ENCODE data around the gene CCDC85C. TPM values are rescaled to one million over a fixed set of nuclear protein-coding genes. Genes with fewer than 3 reads are reported as not detected.

CCDC85C gene
- total RNA-seq, 1 donor from 2014 or later: 41.0 TPM

DNA sequence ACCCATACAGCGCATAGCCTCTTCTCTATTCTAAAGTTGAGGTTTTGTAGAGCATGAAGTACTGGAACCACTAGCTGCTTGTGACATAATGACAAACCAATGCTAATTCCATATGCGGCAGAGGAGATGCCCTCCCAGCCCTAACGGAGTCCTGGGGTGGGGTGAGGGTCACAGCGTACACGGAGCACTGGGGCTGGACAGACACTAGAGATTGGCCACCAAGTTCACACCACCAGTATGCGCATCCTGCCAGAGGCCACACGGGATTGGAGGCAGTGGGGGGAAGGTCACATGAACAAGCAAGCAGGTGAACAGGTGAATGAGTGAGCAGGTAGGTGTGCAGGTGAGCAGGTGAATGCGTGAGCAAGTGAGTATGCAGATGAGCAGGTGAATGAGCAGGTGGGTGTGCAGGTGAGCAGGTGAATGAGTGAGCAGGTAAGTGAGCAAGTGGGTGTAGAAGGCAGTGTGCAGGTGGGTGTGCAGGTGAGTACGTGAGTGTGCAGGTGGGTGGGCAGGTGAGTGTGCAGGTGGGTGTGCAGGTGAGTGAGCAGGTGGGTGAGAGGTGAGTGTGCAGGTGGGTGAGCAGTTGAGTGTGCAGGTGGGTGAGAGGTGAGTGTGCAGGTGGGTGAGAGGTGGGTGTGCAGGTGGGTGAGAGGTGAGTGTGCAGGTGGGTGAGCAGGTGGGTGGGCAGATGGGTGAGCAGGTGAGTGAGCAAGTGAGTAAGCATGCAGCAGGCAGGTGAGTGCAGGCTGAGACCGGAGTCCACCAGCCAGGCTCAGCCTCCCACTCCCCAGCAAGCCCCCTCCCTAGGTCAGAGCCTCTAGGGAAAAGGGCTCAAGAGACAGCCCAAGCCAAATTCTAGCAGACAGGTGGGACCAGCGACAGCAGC is 52.7 kb downstream of the CCDC85C start:
- Histone ChIP-seq H3K27me3 (ENCODE audit: low read depth) (no peaks in the 10 kb centered on the region), H3K4me3 (no peak overlapping the region), H3K36me3 (no peaks in the 10 kb centered on the region), H3K27ac (replicated peaks) (peak overlapping the region; percentile 90), H3K4me1 (peaks cover 71% of the 10 kb centered on the region), H3K9me3 (replicated peaks) (no peaks in the 10 kb centered on the region)
- intact Hi-C loops (cut with micrococcal nuclease): no loop called here
- no peak for DNase-seq
- TF ChIP-seq, protein P1, sequence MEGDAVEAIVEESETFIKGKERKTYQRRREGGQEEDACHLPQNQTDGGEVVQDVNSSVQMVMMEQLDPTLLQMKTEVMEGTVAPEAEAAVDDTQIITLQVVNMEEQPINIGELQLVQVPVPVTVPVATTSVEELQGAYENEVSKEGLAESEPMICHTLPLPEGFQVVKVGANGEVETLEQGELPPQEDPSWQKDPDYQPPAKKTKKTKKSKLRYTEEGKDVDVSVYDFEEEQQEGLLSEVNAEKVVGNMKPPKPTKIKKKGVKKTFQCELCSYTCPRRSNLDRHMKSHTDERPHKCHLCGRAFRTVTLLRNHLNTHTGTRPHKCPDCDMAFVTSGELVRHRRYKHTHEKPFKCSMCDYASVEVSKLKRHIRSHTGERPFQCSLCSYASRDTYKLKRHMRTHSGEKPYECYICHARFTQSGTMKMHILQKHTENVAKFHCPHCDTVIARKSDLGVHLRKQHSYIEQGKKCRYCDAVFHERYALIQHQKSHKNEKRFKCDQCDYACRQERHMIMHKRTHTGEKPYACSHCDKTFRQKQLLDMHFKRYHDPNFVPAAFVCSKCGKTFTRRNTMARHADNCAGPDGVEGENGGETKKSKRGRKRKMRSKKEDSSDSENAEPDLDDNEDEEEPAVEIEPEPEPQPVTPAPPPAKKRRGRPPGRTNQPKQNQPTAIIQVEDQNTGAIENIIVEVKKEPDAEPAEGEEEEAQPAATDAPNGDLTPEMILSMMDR (IDR thresholded peaks at IDR 0.05; ENCODE audit: borderline replicate concordance): no peak

DNA sequence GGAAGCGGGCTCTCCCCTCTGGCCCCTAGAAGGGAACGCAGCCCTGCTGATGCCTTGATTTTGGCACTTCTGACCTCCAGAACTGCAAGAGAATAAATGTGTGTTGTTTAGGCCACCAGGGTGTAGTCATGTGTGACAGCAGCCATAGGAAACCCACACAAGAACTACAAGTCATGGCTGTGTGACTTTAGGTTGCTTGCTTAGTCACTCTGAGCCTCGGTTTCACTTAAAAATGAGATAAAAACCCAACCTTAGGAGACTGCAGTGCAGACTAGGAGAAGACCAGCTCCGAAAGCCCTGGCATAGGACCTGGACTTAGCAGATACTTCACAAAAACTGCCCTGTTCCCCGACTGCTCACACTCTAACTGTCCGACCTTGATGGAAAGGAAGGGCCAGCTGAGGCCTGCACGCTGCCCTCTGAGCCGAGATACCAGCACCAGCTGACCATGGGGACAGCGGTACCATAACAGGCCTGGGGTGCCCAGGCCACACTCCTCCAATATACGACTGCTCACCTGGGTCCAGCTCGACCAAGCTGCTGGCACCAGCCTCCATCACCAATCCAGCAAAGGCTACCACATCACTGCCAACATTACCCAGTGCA is 53.5 kb downstream of the CCDC85C start:
- Histone ChIP-seq H3K9me3 (replicated peaks) (no peaks in the 10 kb centered on the region), H3K27ac (replicated peaks) (no peak overlapping the region), H3K4me1 (peaks cover 73% of the 10 kb centered on the region), H3K4me3 (no peak overlapping the region), H3K36me3 (no peaks in the 10 kb centered on the region), H3K27me3 (ENCODE audit: low read depth) (no peaks in the 10 kb centered on the region)
- intact Hi-C loops (cut with micrococcal nuclease): no loop called here
- TF ChIP-seq, protein P1 (IDR thresholded peaks at IDR 0.05; ENCODE audit: borderline replicate concordance): no peak
- DNase-seq: no peak

DNA sequence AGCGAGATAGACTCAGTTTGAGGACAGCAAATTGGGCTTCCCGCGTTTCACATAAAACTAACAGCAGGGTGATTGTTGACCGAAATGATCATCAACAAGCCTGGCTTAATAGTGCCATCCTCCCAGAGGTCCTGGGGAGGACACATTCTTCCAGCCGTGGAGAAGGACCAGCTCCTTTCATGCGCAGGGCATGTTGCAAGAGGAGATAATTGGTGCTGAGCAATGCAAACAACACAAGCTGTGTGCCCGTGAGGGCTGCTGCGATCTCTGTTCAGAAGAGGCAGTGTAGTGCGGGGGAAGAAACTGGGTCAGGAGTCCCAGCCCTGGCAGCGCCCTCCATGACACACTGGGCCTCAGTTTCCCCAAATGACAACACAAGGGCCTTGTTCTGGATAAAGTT is 54.3 kb downstream of the CCDC85C start:
- intact Hi-C loops (cut with micrococcal nuclease): no loop called here
- Histone ChIP-seq H3K36me3 (no peaks in the 10 kb centered on the region), H3K4me1 (peaks cover 73% of the 10 kb centered on the region), H3K4me3 (no peak overlapping the region), H3K27ac (replicated peaks) (no peak overlapping the region), H3K27me3 (ENCODE audit: low read depth) (no peaks in the 10 kb centered on the region), H3K9me3 (replicated peaks) (no peaks in the 10 kb centered on the region)
- no peak for DNase-seq
- TF ChIP-seq, protein P1 (IDR thresholded peaks at IDR 0.05; ENCODE audit: borderline replicate concordance): no peak

DNA sequence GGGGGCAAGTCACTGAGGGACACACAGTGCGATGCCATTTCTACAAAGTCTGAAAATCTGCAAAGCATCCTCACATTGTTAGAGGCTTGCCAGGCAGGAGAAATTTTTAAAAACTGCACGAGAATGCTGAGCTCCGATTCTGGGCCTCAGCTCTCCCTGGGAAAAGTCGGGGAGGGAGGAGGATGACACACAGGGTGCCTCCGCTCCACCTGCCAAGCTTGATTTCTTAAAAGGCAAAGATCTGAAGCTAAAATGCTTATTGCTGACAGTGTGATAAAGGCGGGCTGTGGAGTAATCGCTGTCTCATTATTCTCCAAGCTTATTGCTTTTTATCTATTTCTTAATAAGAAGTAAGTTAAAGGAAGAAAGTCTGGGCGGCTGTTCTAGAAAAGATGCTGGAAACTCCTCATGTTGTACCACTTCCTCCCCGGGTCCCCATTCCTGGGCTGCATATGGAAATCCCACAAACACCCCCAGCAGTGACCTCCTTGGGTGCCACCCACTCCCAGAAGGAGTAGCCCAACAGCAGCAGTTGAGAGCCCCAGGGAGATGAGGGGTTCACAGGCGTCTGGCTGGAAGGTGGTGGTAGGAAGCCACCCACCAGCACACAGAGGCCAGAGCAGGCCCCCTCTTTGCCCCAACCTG is 55.0 kb downstream of the CCDC85C start:
- H3K4me3 ChIP-seq: no peak overlapping the region
- TF ChIP-seq, protein P1 (IDR thresholded peaks at IDR 0.05; ENCODE audit: borderline replicate concordance): no peak
- intact Hi-C loops (cut with micrococcal nuclease): no loop called here
- no peaks in the 10 kb centered on the region for H3K9me3 ChIP-seq (replicated peaks)
- H3K36me3 ChIP-seq: no peaks in the 10 kb centered on the region
- peaks cover 70% of the 10 kb centered on the region for H3K4me1 ChIP-seq
- no peak for DNase-seq
- H3K27ac ChIP-seq (replicated peaks): peak overlapping the region; percentile 30
- H3K27me3 ChIP-seq (ENCODE audit: low read depth): no peaks in the 10 kb centered on the region

DNA sequence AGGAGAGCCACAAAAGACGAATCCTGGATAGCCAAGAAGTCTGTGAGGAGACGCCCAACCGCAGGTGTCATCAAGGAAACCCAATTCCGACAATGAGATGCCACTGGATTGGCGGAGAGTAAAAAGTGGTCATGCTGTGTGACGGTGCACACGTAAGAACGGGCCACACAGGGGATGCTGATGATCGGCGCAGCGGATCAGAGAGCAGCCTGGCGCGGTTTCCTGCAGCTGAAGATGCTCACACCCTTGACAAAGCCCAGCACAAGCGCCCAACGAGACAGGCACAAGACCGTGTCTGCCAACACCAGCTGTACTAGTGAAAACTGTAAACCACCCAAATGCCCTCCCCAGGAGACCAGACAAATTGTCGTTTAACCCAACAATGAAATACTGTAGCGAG is 55.8 kb downstream of the CCDC85C start:
- no peaks in the 10 kb centered on the region for H3K27me3 ChIP-seq (ENCODE audit: low read depth)
- H3K9me3 ChIP-seq (replicated peaks): no peaks in the 10 kb centered on the region
- no peak for DNase-seq
- intact Hi-C loops (cut with micrococcal nuclease): no loop called here
- H3K4me3 ChIP-seq: no peak overlapping the region
- no peaks in the 10 kb centered on the region for H3K36me3 ChIP-seq
- peaks cover 64% of the 10 kb centered on the region for H3K4me1 ChIP-seq
- TF ChIP-seq, protein P1 (IDR thresholded peaks at IDR 0.05; ENCODE audit: borderline replicate concordance): no peak
- H3K27ac ChIP-seq (replicated peaks): no peak overlapping the region
